Measurements from ENCODE around the gene MNAT1.

The MNAT1 gene

DNA sequence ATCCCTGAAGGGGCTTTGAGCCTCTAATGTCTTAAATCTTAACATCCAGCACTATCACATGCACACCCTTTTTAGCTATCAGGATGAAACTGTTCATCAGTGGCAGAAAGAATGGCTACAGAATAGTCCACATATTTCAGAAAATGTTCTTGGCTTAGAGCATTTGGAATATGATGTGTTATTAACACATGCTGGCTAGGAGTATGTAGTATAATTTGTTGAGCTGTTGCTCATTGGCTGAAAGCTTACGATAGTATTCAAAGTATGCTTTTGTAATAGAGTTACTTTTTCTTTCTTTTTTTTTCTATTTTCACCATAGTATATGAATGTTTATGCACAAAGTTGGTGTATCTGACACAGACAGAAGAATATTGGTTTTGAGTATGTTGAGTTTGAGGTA is 55.1 kb downstream of the MNAT1 start:
- no peak for DNase-seq (ENCODE audit: low spot score)
- TF ChIP-seq CTCF (IDR thresholded peaks at IDR 0.05; ENCODE audit: extremely low read depth, missing control alignments) = no peak

- no peak for TF ChIP-seq CTCF (IDR thresholded peaks at IDR 0.05; ENCODE audit: extremely low read depth, missing control alignments)
- no peak for DNase-seq (ENCODE audit: low spot score)
Measured at GRCh38 chr14:60790850-60791249, 56.3 kb downstream of the MNAT1 start.

DNA sequence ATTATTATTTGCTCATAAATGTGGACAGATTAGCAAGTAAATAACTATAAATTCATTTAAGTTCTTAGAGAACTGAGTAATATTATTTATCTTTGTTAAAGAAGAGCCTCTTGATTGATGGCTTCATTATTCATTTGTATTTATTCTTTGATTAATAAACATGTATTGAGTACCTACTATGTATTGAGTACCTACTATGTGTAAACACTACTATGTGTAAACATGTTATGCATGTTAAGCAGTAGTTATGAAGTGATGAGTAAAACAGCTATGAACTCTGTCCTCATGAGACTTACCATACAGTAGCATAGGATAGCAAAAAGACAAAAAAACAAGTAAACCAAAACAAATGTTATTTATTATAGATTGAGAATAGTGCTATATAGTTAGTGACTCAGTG is 61.9 kb downstream of the MNAT1 start:
- no peak for DNase-seq (ENCODE audit: low spot score)
- no peak for TF ChIP-seq CTCF (IDR thresholded peaks at IDR 0.05; ENCODE audit: extremely low read depth, missing control alignments)

DNA sequence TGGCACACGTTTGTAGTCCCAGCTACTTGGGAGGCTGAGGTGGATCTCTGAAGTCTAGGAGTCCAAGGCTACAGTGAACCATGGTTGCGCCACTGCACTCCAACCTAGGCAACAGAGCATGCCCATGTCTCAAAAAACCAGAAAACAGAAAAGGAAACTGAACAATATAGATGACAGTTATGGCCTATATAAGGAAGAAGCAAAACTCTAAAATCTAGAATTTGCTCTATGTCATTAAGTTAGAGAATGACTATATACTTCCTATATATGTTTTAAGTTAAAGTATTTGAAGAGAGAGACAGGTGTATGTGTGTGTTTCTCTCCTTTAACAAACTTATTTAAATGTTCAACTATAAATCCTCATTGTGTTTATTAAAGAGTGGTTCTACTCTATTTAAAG is 65.8 kb downstream of the MNAT1 start:
- no peak for DNase-seq (ENCODE audit: low spot score)
- no peak for TF ChIP-seq CTCF (IDR thresholded peaks at IDR 0.05; ENCODE audit: extremely low read depth, missing control alignments)

- TF ChIP-seq CTCF (IDR thresholded peaks at IDR 0.05; ENCODE audit: extremely low read depth, missing control alignments) = no peak
- DNase-seq (ENCODE audit: low spot score) = no peak
Measured at GRCh38 chr14:60803871-60804270, 69.3 kb downstream of the MNAT1 start.

- no peak for DNase-seq (ENCODE audit: low spot score)
- no peak for TF ChIP-seq CTCF (IDR thresholded peaks at IDR 0.05; ENCODE audit: extremely low read depth, missing control alignments)
Measured at GRCh38 chr14:60805841-60806430, 71.4 kb downstream of the MNAT1 start.

GRCh38 chr14:60807247-60807646 is 72.7 kb downstream of the MNAT1 start:
- DNase-seq (ENCODE audit: low spot score) = no peak
- no peak for TF ChIP-seq CTCF (IDR thresholded peaks at IDR 0.05; ENCODE audit: extremely low read depth, missing control alignments)
